Articular chondrocyte of knee joint (primary cell): ENCODE data around the gene CISD3. TPM values are rescaled to one million over a fixed set of nuclear protein-coding genes. Genes with fewer than 3 reads are reported as not detected.

Source experiments
- small RNA-seq: library from RNA; depleted of rRNA; stranded (forward); fragments of <200 nt; gene quantifications from one replicate; pipeline ENCODE3, GENCODE V24; 2012
- total RNA-seq: library from RNA; depleted of rRNA; stranded (reverse); fragments of >200 nt; gene quantifications from 2 replicates; pipeline ENCODE4 v1.2.3, GENCODE V29; 2012

The CISD3 gene, protein sequence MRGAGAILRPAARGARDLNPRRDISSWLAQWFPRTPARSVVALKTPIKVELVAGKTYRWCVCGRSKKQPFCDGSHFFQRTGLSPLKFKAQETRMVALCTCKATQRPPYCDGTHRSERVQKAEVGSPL
- 3.8 and 4.6 TPM in 2 replicates for total RNA-seq

DNA sequence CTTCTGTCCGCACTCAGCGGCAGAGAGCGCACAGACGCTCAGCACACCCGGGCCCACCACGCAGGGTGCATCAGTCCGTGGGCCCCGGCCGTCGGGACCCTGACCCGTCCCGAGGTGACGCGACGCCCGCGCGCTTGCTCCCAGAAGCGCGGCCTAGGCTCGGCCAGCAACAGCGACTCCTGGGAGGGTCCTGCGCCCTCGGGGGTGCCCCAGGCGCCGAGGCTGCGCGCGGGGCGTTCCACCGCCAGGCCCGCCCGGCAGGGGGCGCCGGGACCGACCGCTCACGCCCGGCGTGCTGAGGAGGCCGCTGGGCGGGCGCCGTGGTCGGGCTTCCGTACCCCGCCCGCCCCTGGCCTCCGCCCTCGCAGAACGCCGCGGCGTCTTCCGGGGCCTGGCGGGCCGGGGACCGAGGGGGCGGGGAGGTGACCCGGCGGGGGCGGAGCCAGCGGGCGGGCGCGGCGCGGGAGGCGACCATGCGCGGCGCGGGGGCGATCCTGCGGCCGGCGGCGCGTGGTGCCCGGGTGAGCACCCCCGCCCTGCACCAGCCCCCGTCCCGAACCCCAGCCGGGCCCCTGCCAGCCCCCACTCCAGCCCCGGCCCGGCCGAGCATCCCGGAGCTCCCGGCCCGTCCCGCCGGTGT lies at the start of gene CISD3:
CISD3 (plus strand) TSS at position 456 of the 640 bp plus-strand sequence; CDS start at position 474, 18 bp downstream.

DNA sequence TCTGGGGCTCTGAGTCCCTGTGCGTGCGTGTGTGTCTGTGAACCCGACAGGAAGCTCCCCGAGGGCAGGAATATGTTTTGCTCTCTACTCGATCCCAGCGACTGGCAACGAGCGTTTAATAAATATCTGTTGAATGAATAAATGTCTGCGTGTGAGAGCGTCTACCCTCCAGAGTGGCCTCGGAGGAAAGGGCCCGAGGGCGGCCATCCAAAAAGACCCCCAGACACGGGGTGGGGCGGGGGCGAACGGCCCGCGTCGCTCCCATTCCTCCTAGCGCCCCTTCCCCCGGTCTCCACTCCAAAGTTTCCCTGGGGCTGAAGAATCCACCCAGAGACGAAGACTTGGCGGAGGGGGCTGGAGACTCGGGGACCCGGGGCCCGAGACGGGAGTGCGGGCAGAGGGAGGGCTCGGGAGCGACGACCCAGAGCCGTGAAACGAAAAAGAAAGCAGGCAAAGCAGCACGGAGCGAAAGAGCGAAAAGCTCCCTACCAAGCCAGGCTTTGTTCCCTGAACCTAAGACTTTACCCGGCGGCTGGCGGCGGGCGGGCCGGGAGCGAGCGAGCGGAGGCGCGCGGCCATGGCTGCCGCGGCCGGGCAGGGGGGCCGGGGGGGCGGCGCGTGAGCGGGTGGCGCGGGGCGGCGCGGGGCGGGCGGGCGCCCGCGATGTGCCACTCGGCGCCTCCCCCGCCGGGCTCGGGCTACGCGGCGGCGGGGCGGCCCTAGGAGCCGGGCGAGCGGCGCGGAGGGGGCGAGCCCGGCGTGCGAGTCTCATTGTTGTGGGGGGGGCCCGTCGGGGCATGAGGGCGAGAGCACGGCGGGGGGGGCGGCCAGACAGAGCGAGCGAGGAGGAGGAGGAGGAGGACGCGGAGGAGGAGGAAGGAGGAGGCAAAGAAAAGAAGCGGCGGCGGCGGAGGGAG lies 25.3 kb upstream of the CISD3 start, which contains the start of gene MLLT6:
MLLT6 (plus strand) TSS at position 668 of the 917 bp plus-strand sequence. CDS start 360 bp downstream, outside the sequence.

DNA sequence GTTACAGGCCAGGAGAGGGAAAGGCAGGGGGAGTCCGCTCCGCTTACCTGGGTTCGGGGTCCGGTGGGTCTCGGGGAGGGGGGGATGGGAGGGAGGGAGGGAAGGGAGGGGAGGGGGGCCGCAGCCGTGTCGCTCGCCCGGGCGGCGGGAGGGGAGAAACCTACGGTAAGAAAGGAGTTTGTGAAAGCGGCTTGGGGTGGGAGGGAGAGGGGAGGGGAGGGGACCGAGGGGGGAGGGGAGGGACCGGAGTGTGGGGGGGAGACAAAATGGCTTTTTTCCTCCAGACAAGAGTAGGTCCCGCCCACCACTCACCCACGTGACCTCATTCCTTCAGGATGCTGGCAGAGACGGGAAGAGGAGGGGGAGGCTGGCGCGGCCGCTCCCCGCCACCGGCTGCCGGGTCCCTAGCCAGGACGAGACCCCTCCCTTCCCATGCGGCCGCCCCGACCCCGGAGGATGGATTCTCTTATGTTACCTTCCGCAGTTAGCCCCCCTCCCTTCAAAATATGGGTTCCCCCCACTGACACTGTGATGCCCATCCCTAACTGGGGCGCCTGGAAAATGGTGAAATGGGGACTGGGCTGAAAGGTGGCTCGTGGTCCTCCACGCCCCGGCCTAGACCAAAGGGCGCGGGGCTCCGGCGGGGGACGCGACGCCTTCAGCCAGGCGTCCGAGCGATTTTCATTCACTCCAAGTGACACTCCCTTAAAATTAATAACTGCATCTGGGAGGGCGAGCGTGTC lies 18.2 kb downstream of the CISD3 start, which contains the start of gene PCGF2:
PCGF2 (minus strand) TSS at position 188 of the 743 bp plus-strand sequence. CDS start 7,934 bp downstream, outside the sequence.

DNA sequence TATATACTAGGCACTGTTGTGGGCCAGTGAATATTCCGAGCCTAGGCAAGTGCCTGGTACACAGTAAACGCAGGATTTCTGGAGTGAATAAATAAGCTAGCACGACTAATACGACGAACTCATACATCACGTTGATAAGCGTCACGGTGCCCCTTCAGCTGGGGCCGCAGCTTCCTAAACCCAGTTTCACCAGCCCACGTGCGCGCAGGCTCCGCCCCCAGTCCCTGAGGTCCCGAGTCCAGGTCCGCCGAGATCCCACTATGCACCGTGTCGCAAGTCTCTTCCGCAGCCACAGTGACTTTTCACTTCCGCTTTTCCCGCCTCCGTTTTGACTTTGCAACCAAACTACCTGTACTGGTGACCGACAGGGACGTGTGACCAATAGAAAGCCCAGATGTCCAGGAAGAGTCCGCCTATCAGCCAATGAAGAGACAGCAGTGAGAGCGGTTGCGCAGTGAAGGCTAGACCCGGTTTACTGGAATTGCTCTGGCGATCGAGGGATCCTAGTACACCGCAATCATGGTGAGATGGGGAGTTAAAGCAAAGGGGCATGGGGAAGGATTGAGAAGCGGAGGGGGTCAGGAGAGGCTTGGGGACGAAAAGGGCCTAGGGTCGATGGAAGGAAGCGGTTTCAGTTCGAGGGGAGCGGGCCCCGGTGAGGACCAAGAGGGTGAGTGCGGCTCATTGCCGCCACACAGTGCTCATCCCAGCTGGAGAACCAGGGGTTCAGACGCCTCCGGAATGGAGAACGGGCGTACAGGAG lies 22.3 kb downstream of the CISD3 start, which contains the start of gene PSMB3:
PSMB3 (plus strand) TSS at position 434 of the 763 bp plus-strand sequence; CDS start at position 520, 86 bp downstream.

Small RNA genes lying within 50 kb of the gene (small RNA-seq; reads per million reads assigned to genes)
- gene MIR4726: not detected
- not detected for gene MIR4734
- gene RNA5SP440: 0.46 reads per million, percentile 9 among the genes with 10 or more reads in this experiment
- gene RNU6-866P: not detected

Other genes with a start within 250 kb of the CISD3 start
- gene SRCIN1, start 124.4 kb upstream of the CISD3 start, total RNA-seq: under 0.01 and 0.11 TPM in 2 replicates
- 1.1 and 1.7 TPM in 2 replicates for gene EPOP, start 55.4 kb upstream of the CISD3 start, total RNA-seq
- gene MLLT6, start 25.1 kb upstream of the CISD3 start, total RNA-seq: 27.1 and 30.6 TPM in 2 replicates
- gene PCGF2, start 18.0 kb downstream of the CISD3 start, total RNA-seq: 3.5 and 3.8 TPM in 2 replicates
- 236 and 243 TPM in 2 replicates for gene PSMB3, start 22.4 kb downstream of the CISD3 start, total RNA-seq
- 42.5 and 42.6 TPM in 2 replicates for gene PIP4K2B, start 69.2 kb downstream of the CISD3 start, total RNA-seq
- 11.6 and 13.1 TPM in 2 replicates for gene CWC25, start 95.0 kb downstream of the CISD3 start, total RNA-seq
- gene RPL23, start 123.4 kb downstream of the CISD3 start, total RNA-seq: 1,226 and 1,441 TPM in 2 replicates
- 140 and 177 TPM in 2 replicates for gene LASP1, start 139.7 kb downstream of the CISD3 start, total RNA-seq
- 0.13 TPM in 1 of 2 replicates, not detected in the other for gene FBXO47, start 237.1 kb downstream of the CISD3 start, total RNA-seq